Parathyroid adenoma (tissue), 2 donors: ENCODE measurements around the gene TNNI3.

Experiments used
- H2AFZ ChIP-seq: fragments of 300-600 bp; sonication (generic); one replicate; pipeline ENCODE4 v1.7.0; 2017; ENCODE audit warnings: antibody characterized with exemption, mild to moderate bottlenecking
- H3K27ac ChIP-seq: fragments of 300-600 bp; sonication (generic); one replicate; pipeline ENCODE4 v1.7.0; 2017
- H3K27me3 ChIP-seq: fragments of 300-600 bp; sonication (generic); one replicate; pipeline ENCODE4 v1.7.0; 2017; ENCODE audit warnings: low read length; ENCODE audit not compliant: control insufficient read depth, insufficient read depth
- H3K36me3 ChIP-seq: fragments of 300-600 bp; sonication (generic); one replicate; pipeline ENCODE4 v1.7.0; 2017; ENCODE audit warnings: low read length; ENCODE audit not compliant: control insufficient read depth, insufficient read depth
- H3K4me1 ChIP-seq: fragments of 300-600 bp; sonication (generic); one replicate; pipeline ENCODE4 v1.7.0; 2017; ENCODE audit warnings: control low read depth
- H3K4me2 ChIP-seq: fragments of 300-600 bp; sonication (generic); one replicate; pipeline ENCODE4 v1.7.0; 2017; ENCODE audit warnings: low read length
- H3K4me3 ChIP-seq: fragments of 300-600 bp; sonication (generic); one replicate; pipeline ENCODE4 v1.7.0; 2017; ENCODE audit warnings: low read depth, low read length
- H3K79me2 ChIP-seq: fragments of 300-600 bp; sonication (generic); one replicate; pipeline ENCODE4 v1.7.0; 2017; ENCODE audit warnings: control low read depth
- H3K9ac ChIP-seq: fragments of 300-600 bp; sonication (generic); one replicate; pipeline ENCODE4 v1.7.0; 2017; ENCODE audit warnings: mild to moderate bottlenecking
- H3K9me3 ChIP-seq: fragments of 300-600 bp; sonication (generic); one replicate; pipeline ENCODE4 v1.7.0; 2017; ENCODE audit warnings: low read length; ENCODE audit not compliant: control insufficient read depth
- CTCF ChIP-seq: fragments of 300-600 bp; sonication (generic); IDR thresholded peaks from one replicate; pipeline ENCODE4 v1.7.0; 2017; ENCODE audit warnings: antibody characterized with exemption, mild to moderate bottlenecking
- donor health status: primary hyperparathyroidism.

The TNNI3 gene

GRCh38 chr19:55147545-55148251 lies 9.8 kb downstream of the TNNI3 start:
- H3K27ac ChIP-seq, result no peak overlapping the region
- no peaks in the 10 kb centered on the region for H3K9me3 ChIP-seq

GRCh38 chr19:55146705-55147273 lies 10.7 kb downstream of the TNNI3 start:
- Histone ChIP-seq H3K9ac (no peak overlapping the region), H3K27ac (no peak overlapping the region)

More at GRCh38 chr19:55147545-55148251, 9.8 kb downstream of the TNNI3 start:
- no peaks in the 10 kb centered on the region for H3K79me2 ChIP-seq
- H3K27me3 ChIP-seq, result no peaks in the 10 kb centered on the region
- no peaks in the 10 kb centered on the region for H3K36me3 ChIP-seq
- no peak overlapping the region for H3K4me3 ChIP-seq
- H3K9ac ChIP-seq, result no peak overlapping the region
- H2AFZ ChIP-seq, result no peak overlapping the region
- TF ChIP-seq CTCF, result no peak
- no peak overlapping the region for H3K4me2 ChIP-seq
- no peaks in the 10 kb centered on the region for H3K4me1 ChIP-seq

GRCh38 chr19:55146078-55146704 lies 11.3 kb downstream of the TNNI3 start:
- no peaks in the 10 kb centered on the region for H3K9me3 ChIP-seq
- H3K36me3 ChIP-seq, result no peaks in the 10 kb centered on the region
- no peak overlapping the region for H2AFZ ChIP-seq
- no peaks in the 10 kb centered on the region for H3K27me3 ChIP-seq
- peak overlapping the region; percentile 62 for H3K4me2 ChIP-seq
- no peak overlapping the region for H3K9ac ChIP-seq
- peak overlapping the region; percentile 34 for H3K4me3 ChIP-seq
- H3K27ac ChIP-seq, result no peak overlapping the region
- TF ChIP-seq CTCF, result peak; percentile 21
- no peaks in the 10 kb centered on the region for H3K79me2 ChIP-seq
- H3K4me1 ChIP-seq, result no peaks in the 10 kb centered on the region

More at GRCh38 chr19:55146705-55147273, 10.7 kb downstream of the TNNI3 start:
- Histone ChIP-seq H3K4me3 (peak overlapping the region; percentile 34), H3K36me3 (no peaks in the 10 kb centered on the region), H3K4me2 (peak overlapping the region; percentile 62), H3K4me1 (no peaks in the 10 kb centered on the region), H2AFZ (no peak overlapping the region), H3K79me2 (no peaks in the 10 kb centered on the region), H3K9me3 (no peaks in the 10 kb centered on the region), H3K27me3 (no peaks in the 10 kb centered on the region)
- no peak for TF ChIP-seq CTCF

- no peak overlapping the region for H3K4me2 ChIP-seq
- no peaks in the 10 kb centered on the region for H3K9me3 ChIP-seq
- no peak overlapping the region for H3K27ac ChIP-seq
- H2AFZ ChIP-seq, result no peak overlapping the region
- H3K4me3 ChIP-seq, result no peak overlapping the region
- no peaks in the 10 kb centered on the region for H3K36me3 ChIP-seq
- no peak for TF ChIP-seq CTCF
- H3K9ac ChIP-seq, result no peak overlapping the region
- H3K4me1 ChIP-seq, result no peaks in the 10 kb centered on the region
- H3K27me3 ChIP-seq, result no peaks in the 10 kb centered on the region
- H3K79me2 ChIP-seq, result no peaks in the 10 kb centered on the region
Observed at GRCh38 chr19:55145232-55145631, 12.3 kb downstream of the TNNI3 start.
